SK-N-SH (cell line): Measurements from ENCODE around the gene C20orf141. TPM values are rescaled to one million over a fixed set of nuclear protein-coding genes. Genes with fewer than 3 reads are reported as not detected.

Source experiments
- CTCF ChIA-PET: fragments of 300-600, 350-600 bp; formaldehyde crosslinking; extraction: SDS; loops from one replicate; lab custom pipeline; 2021; lab: Yijun Ruan, JAX
- POLR2A ChIA-PET: fragments of 350-600 bp; sonication (Branson Sonifier 250); formaldehyde crosslinking; extraction: SDS; loops from one replicate; lab custom pipeline; 2020; ENCODE audit warnings: antibody characterized with exemption, inconsistent platforms; lab: Yijun Ruan, JAX
- DNase-seq: peaks from one replicate; pipeline ENCODE4 v3.0.0; 2012
- H2AFZ ChIP-seq: fragments of 200-600 bp; sonication (generic); 2 replicates; pipeline ENCODE4 v1.8.1; 2016; ENCODE audit warnings: antibody characterized with exemption, mild to moderate bottlenecking, low read depth
- H3F3A ChIP-seq: fragments of 200-600 bp; sonication (generic); replicated peaks from 2 replicates; pipeline ENCODE3; 2016; ENCODE audit warnings: antibody characterized with exemption, mild to moderate bottlenecking; ENCODE audit not compliant: insufficient read depth
- H3K27ac ChIP-seq, 2 experiments: fragments of 200-500 bp in 1 of 2; fragments of 200-600 bp in 1 of 2; sonication (Bioruptor generic) in 1 of 2; sonication (generic), shearing (Covaris generic) in 1 of 2; 2 replicates each; pipeline versions ENCODE4 v1.5.1 to v1.6.1; 2014 to 2016; ENCODE audit warnings: low read depth in 2 of 2, inconsistent platforms in 1 of 2, low read length in 1 of 2, mild to moderate bottlenecking in 1 of 2, mixed read lengths in 1 of 2
- H3K27me3 ChIP-seq: fragments of 200-600 bp; sonication (generic), shearing (Covaris generic); 2 replicates; pipeline ENCODE4 v1.6.1; 2016; ENCODE audit warnings: mixed run types; ENCODE audit not compliant: insufficient read depth
- H3K36me3 ChIP-seq, 2 experiments: fragments of 200-500 bp in 1 of 2; fragments of 200-600 bp in 1 of 2; sonication (Bioruptor generic) in 1 of 2; sonication (generic) in 1 of 2; replicated peaks in 1 of 2; 2 replicates each; pipeline versions ENCODE3 to v1.5.1; 2014 to 2016; ENCODE audit warnings: low read length in 1 of 2, mild to moderate bottlenecking in 1 of 2; ENCODE audit not compliant: insufficient read depth in 2 of 2, control insufficient read depth in 1 of 2
- H3K4me1 ChIP-seq, 2 experiments: fragments of 200-500 bp in 1 of 2; fragments of 200-600 bp in 1 of 2; sonication (Bioruptor generic) in 1 of 2; sonication (generic), shearing (Covaris generic) in 1 of 2; 2 replicates each; pipeline versions ENCODE4 v1.5.1 to v1.6.1; 2014 to 2016; ENCODE audit warnings: low read depth in 1 of 2, low read length in 1 of 2, mixed run types in 1 of 2; ENCODE audit not compliant: insufficient read depth in 2 of 2, control insufficient read depth in 1 of 2
- H3K4me2 ChIP-seq: fragments of 200-600 bp; sonication (generic), shearing (Covaris generic); 2 replicates; pipeline ENCODE4 v1.6.1; 2017; ENCODE audit warnings: mixed run types
- H3K4me3 ChIP-seq, 2 experiments: fragments of 200-500 bp in 1 of 2; fragments of 200-600 bp in 1 of 2; sonication (Bioruptor generic) in 1 of 2; sonication (generic), shearing (Covaris generic) in 1 of 2; 2 replicates each; pipeline versions ENCODE4 v1.5.1 to v1.8.1; 2014 to 2016; ENCODE audit warnings: low read depth in 2 of 2, inconsistent platforms in 1 of 2, low read length in 1 of 2, mild to moderate bottlenecking in 1 of 2, mixed read lengths in 1 of 2, moderate library complexity in 1 of 2
- H3K79me2 ChIP-seq: fragments of 200-600 bp; sonication (generic); 2 replicates; pipeline ENCODE4 v1.8.1; 2017; ENCODE audit warnings: mild to moderate bottlenecking; ENCODE audit not compliant: insufficient read depth
- H3K9ac ChIP-seq: fragments of 200-600 bp; sonication (generic); 2 replicates; pipeline ENCODE4 v1.6.1; 2017; ENCODE audit warnings: mixed run types
- H3K9me2 ChIP-seq: fragments of 200-600 bp; sonication (generic); 2 replicates; pipeline ENCODE4 v1.6.1; 2017; ENCODE audit warnings: mixed run types
- H3K9me3 ChIP-seq: fragments of 200-600 bp; sonication (generic); 2 replicates; pipeline ENCODE4 v1.6.1; 2017; ENCODE audit warnings: mixed run types, mild to moderate bottlenecking, moderate library complexity
- H4K20me1 ChIP-seq: fragments of 200-600 bp; sonication (generic); 2 replicates; pipeline ENCODE4 v1.6.1; 2017; ENCODE audit warnings: mild to moderate bottlenecking, mixed run types; ENCODE audit not compliant: insufficient read depth
- CHD2 ChIP-seq: fragments of 150-350 bp; IDR thresholded peaks from 2 replicates; pipeline ENCODE4 v1.6.1; 2018; ENCODE audit warnings: low read length; ENCODE audit not compliant: partially characterized antibody
- EP300 ChIP-seq, 2 experiments: IDR thresholded peaks; 2 replicates each; pipeline versions ENCODE4 v1.4.0 to v1.6.1; 2012; ENCODE audit warnings: borderline replicate concordance in 1 of 2, low read depth in 1 of 2, low read length in 1 of 2
- EZH2phosphoT487 ChIP-seq: fragments of 200-600 bp; sonication (generic); IDR thresholded peaks from 2 replicates; pipeline ENCODE4 v1.6.1; 2017; ENCODE audit warnings: low read depth, mixed run types, mild to moderate bottlenecking, antibody characterized with exemption, moderate library complexity, borderline replicate concordance
- FOXJ3 ChIP-seq: sonication (generic); formaldehyde crosslinking; IDR thresholded peaks from 2 replicates; pipeline ENCODE4 v1.5.1; 2020; ENCODE audit warnings: mild to moderate bottlenecking, missing genetic modification reagents
- GATA2 ChIP-seq: sonication (generic); formaldehyde crosslinking; IDR thresholded peaks from 2 replicates; pipeline ENCODE4 v1.5.0; 2020; ENCODE audit warnings: mild to moderate bottlenecking, missing genetic modification reagents
- IRF3 ChIP-seq: fragments of 150-350 bp; IDR thresholded peaks from 2 replicates; pipeline ENCODE4 v1.6.1; 2016; ENCODE audit warnings: mild to moderate bottlenecking, low read depth, low read length
- JUND ChIP-seq: IDR thresholded peaks from 2 replicates; pipeline ENCODE4 v1.4.0; 2012
- MEF2A ChIP-seq: IDR thresholded peaks from 2 replicates; pipeline ENCODE4 v1.4.0; 2012; ENCODE audit warnings: low read depth, borderline replicate concordance
- MXI1 ChIP-seq: IDR thresholded peaks from 2 replicates; pipeline ENCODE4 v1.6.1; 2012; ENCODE audit warnings: mild to moderate bottlenecking, low read depth, low read length, improper control_type of control experiment
- NRF1 ChIP-seq: IDR thresholded peaks from 2 replicates; pipeline ENCODE4 v1.6.1; 2012; ENCODE audit warnings: low read depth, mild to moderate bottlenecking, low read length
- RAD21 ChIP-seq: IDR thresholded peaks from 2 replicates; pipeline ENCODE4 v1.6.1; 2012; ENCODE audit warnings: mild to moderate bottlenecking, low read length
- RCOR1 ChIP-seq: fragments of 150-350 bp; IDR thresholded peaks from 2 replicates; pipeline ENCODE4 v1.6.1; 2017; ENCODE audit warnings: antibody characterized with exemption, low read length
- REST ChIP-seq: IDR thresholded peaks from 2 replicates; pipeline ENCODE4 v1.6.1; 2012; ENCODE audit warnings: mild to moderate bottlenecking, low read depth, low read length, moderate library complexity
- TAF1 ChIP-seq: IDR thresholded peaks from 2 replicates; pipeline ENCODE4 v1.6.1; 2012; ENCODE audit warnings: low read depth, mild to moderate bottlenecking, low read length, moderate library complexity, borderline replicate concordance
- TEAD4 ChIP-seq: IDR thresholded peaks from 2 replicates; pipeline ENCODE4 v1.4.0; 2012; ENCODE audit warnings: mild to moderate bottlenecking, borderline replicate concordance; ENCODE audit not compliant: insufficient read depth
- YY1 ChIP-seq: IDR thresholded peaks from 2 replicates; pipeline ENCODE4 v1.4.0; 2012; ENCODE audit warnings: low read depth, mild to moderate bottlenecking
- WGBS: methylation state at CpG from one replicate; pipeline ENCODE4 v1.1.6; 2017; ENCODE audit warnings: low lambda C conversion rate; 5-methylcytosine and 5-hydroxymethylcytosine counted together
- polyA plus RNA-seq, 3 experiments: library from polyadenylated mRNA; depleted of rRNA; stranded (reverse); fragments of >200 nt; gene quantifications; 2 replicates each; pipeline ENCODE4 v1.2.3, GENCODE V29; 2012
- TF ChIP-seq, protein P1 (sequence below): IDR thresholded peaks from 2 replicates; pipeline ENCODE4 v1.4.0; 2012; ENCODE audit warnings: low read depth, borderline replicate concordance

The C20orf141 gene
- polyA plus RNA-seq, 1 of the 3 experiments (the other 2 are of a cell fraction), result 1.2 TPM

- TF ChIP-seq GATA2 (CRISPR knock-in tag) (no peak), RCOR1 (no peak), MXI1 (no peak), MEF2A (no peak)
Measured at GRCh38 chr20:2814076-2814475, 711 bp upstream of the C20orf141 start (continued).

DNA sequence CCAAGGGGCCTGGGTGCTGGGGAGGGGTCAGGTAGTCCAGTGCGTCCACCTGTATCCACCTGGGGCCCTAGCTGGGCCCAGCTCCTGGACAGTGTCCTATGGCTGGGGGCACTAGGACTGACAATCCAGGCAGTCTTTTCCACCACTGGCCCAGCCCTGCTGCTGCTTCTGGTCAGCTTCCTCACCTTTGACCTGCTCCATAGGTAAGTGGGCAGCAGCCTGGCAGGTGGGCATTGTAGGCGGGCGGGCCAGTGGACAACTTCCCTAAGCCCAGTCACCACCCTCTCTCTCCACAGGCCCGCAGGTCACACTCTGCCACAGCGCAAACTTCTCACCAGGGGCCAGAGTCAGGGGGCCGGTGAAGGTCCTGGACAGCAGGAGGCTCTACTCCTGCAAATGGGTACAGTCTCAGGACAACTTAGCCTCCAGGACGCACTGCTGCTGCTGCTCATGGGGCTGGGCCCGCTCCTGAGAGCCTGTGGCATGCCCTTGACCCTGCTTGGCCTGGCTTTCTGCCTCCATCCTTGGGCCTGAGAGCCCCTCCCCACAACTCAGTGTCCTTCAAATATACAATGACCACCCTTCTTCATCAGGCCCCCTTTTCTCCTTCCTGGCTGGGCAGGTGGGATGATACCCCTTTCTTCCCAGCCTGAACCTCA lies 584 bp downstream of the C20orf141 start:
- no peaks in the 10 kb centered on the region for H4K20me1 ChIP-seq
- no peaks in the 10 kb centered on the region for H3K36me3 ChIP-seq
- TF ChIP-seq REST (no peak), TAF1 (no peak), IRF3 (no peak), TEAD4 (no peak), RCOR1 (no peak), CHD2 (no peak), NRF1 (no peak), RAD21 (no peak), EP300 (IDR thresholded peaks at IDR 0.05; ENCODE audit: borderline replicate concordance in 1 of 2, low read depth in 1 of 2, low read length in 1 of 2) (no peak), EZH2phosphoT487 (no peak), GATA2 (CRISPR knock-in tag) (no peak), YY1 (no peak), JUND (no peak), MEF2A (no peak), FOXJ3 (no peak), MXI1 (no peak)
- TF ChIP-seq, protein P1, sequence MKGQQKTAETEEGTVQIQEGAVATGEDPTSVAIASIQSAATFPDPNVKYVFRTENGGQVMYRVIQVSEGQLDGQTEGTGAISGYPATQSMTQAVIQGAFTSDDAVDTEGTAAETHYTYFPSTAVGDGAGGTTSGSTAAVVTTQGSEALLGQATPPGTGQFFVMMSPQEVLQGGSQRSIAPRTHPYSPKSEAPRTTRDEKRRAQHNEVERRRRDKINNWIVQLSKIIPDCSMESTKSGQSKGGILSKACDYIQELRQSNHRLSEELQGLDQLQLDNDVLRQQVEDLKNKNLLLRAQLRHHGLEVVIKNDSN, result no peak
- peaks cover 10 to 18% of the 10 kb centered on the region in 2 experiments; a peak in 2 of 4 replicates for H3K4me1 ChIP-seq
- no peaks in the 10 kb centered on the region for H3K9me2 ChIP-seq
- ChIA-PET CTCF (interaction anchor here (1.4 kb wide), 1 partner anchor 14 kb away, joined by 3 read pairs; no protein-coding TSS in a partner anchor), POLR2A (interaction anchor here (1.1 kb wide), 1 partner anchor 15 kb away, joined by 5 read pairs; the partner anchor contains the start of gene CPXM1)
- H3K4me3 ChIP-seq, result no peak overlapping the region
- WGBS, result 81% methylated on average over 5 of the region's 8 CpGs
- H3K9me3 ChIP-seq, result peaks cover 11% of the 10 kb centered on the region
- H3K79me2 ChIP-seq, result no peaks in the 10 kb centered on the region
- peak; percentile 11 for DNase-seq
- H3K9ac ChIP-seq, result peak overlapping the region; percentile 20; the same call in 1 of the 2 replicates
- H3F3A ChIP-seq, result peaks cover 13% of the 10 kb centered on the region
- H2AFZ ChIP-seq, result peak overlapping the region; percentile 68; the same call in 1 of the 2 replicates
- peak overlapping the region in 1 of 2 experiments; percentile 72; a peak in 1 of 4 replicates for H3K27ac ChIP-seq
- H3K27me3 ChIP-seq, result no peaks in the 10 kb centered on the region
- peak overlapping the region; percentile 83 for H3K4me2 ChIP-seq
